Transverse colon (tissue), 4 donors: Measurements from ENCODE around the gene LPCAT2. TPM values are rescaled to one million over a fixed set of nuclear protein-coding genes. Genes with fewer than 3 reads are reported as not detected.

ENCODE experiments used
- DNase-seq: peaks from one replicate; pipeline ENCODE4 v3.0.0-alpha.2; 2019
- H3K27ac ChIP-seq, 4 donors: fragments of 200-600 bp; sonication (generic); 2 replicates each; pipeline ENCODE4 v1.5.1; 2016 to 2018; ENCODE audit warnings: inconsistent platforms in 4 of 4
- H3K27me3 ChIP-seq: fragments of 200-600 bp; sonication (generic); 2 replicates; pipeline ENCODE4 v1.5.1; 2017; ENCODE audit warnings: inconsistent platforms
- H3K36me3 ChIP-seq, 4 donors: fragments of 200-600 bp; sonication (generic); 2 replicates each; pipeline ENCODE4 v1.5.1; 2017 to 2019; ENCODE audit warnings: inconsistent platforms in 4 of 4
- H3K4me1 ChIP-seq, 4 donors: fragments of 200-600 bp; sonication (generic); 2 replicates each; pipeline ENCODE4 v1.5.1; 2017 to 2020; ENCODE audit warnings: inconsistent platforms in 4 of 4
- H3K4me3 ChIP-seq, 4 donors: fragments of 200-600 bp; sonication (generic); 1 replicate in 1 of 4; 2 replicates in 3 of 4; pipeline versions ENCODE4 v1.5.1 to v1.6.1; 2017 to 2019; ENCODE audit warnings: inconsistent platforms in 4 of 4
- H3K9me3 ChIP-seq, 2 donors: fragments of 200-600 bp; sonication (generic); 2 replicates each; pipeline ENCODE4 v1.5.1; 2017 to 2019; ENCODE audit warnings: inconsistent platforms in 2 of 2
- CTCF ChIP-seq, 5 experiments: fragments of 200-600 bp in 3 of 5; fragments of 450-650 bp in 2 of 5; sonication (generic) in 3 of 5; IDR thresholded peaks; 1 replicate in 2 of 5; 2 replicates in 3 of 5; pipeline ENCODE4 v1.5.1; 2016 to 2017; ENCODE audit warnings: antibody characterized with exemption in 5 of 5, inconsistent platforms in 3 of 5, mild to moderate bottlenecking in 2 of 5, moderate library complexity in 1 of 5
- EP300 ChIP-seq: sonication (generic); formaldehyde crosslinking; IDR thresholded peaks from one replicate; pipeline ENCODE4 v1.6.1; 2017; ENCODE audit warnings: antibody characterized with exemption, low read depth
- POLR2A ChIP-seq: fragments of 450-650 bp; IDR thresholded peaks from one replicate; pipeline ENCODE4 v1.6.1; 2016; ENCODE audit warnings: antibody characterized with exemption, mild to moderate bottlenecking, moderate library complexity
- POLR2AphosphoS5 ChIP-seq, 3 donors: sonication (generic); formaldehyde crosslinking; IDR thresholded peaks; one replicate each; pipeline ENCODE4 v1.6.1; 2016; ENCODE audit warnings: antibody characterized with exemption in 3 of 3
- WGBS, 2 donors: methylation state at CpG; one replicate each; pipeline ENCODE4 v1.1.5; 2018; ENCODE audit warnings: low coverage in 1 of 2; 5-methylcytosine and 5-hydroxymethylcytosine counted together
- in situ Hi-C, 4 donors: fragments of 200-750 bp; cut with MboI; loops; one replicate each; pipeline versions ENCODE4 v1.15.0 to v1.15.1; 2017; ENCODE audit warnings: low sequenced_read_pairs in 3 of 4, low pct_ligation_motif_present in 1 of 4, low pct_unique_long_range_greater_than_20kb in 1 of 4
- intact Hi-C: fragments of 100-400 bp; cut with DNase I; formaldehyde crosslinking; loops from one replicate; pipeline ENCODE4 v1.15.1; 2023; ENCODE audit warnings: low total_unique reads
- total RNA-seq, 4 donors: library from RNA; depleted of rRNA; stranded (reverse); fragments of >200 nt; gene quantifications; one replicate each; pipeline ENCODE4 v1.1.0, GENCODE V29; 2016

LPCAT2 gene
- total RNA-seq, 4 donors from 2014 or later = 1.6 to 11.6 (median 6.2) TPM

GRCh38 chr16:55513616-55514015 is 4.7 kb downstream of the LPCAT2 start:
- H3K4me3 ChIP-seq = no peak overlapping the region
- 76 to 88% methylated on average over 4 to 5 of the region's 5 CpGs for WGBS, 2 donors
- H3K27ac ChIP-seq = no peak overlapping the region
- in situ Hi-C loops (no loop called here), intact Hi-C loops (no loop called here)
- DNase-seq = no peak
- H3K9me3 ChIP-seq = peaks cover 0 to 5% of the 10 kb centered on the region in 2 donors
- H3K4me1 ChIP-seq = peaks cover 0 to 4% (median 0%) of the 10 kb centered on the region in 4 donors
- no peaks in the 10 kb centered on the region for H3K36me3 ChIP-seq
- TF ChIP-seq POLR2AphosphoS5 (IDR thresholded peaks at IDR 0.05) = no peak
- no peak for TF ChIP-seq POLR2A
- TF ChIP-seq CTCF (IDR thresholded peaks at IDR 0.05) = no peak
- TF ChIP-seq EP300 = no peak
- H3K27me3 ChIP-seq = no peaks in the 10 kb centered on the region

GRCh38 chr16:55515111-55515510 is 6.2 kb downstream of the LPCAT2 start:
- Histone ChIP-seq H3K4me1 (no peaks in the 10 kb centered on the region), H3K36me3 (no peaks in the 10 kb centered on the region), H3K27ac (no peak overlapping the region), H3K27me3 (no peaks in the 10 kb centered on the region), H3K4me3 (no peak overlapping the region), H3K9me3 (peaks cover 0 to 5% of the 10 kb centered on the region in 2 donors)
- intact Hi-C loops (no loop called here), in situ Hi-C loops (no loop called here)
- DNase-seq = no peak
- no peak for TF ChIP-seq CTCF (IDR thresholded peaks at IDR 0.05)
- no peak for TF ChIP-seq POLR2A
- no peak for TF ChIP-seq POLR2AphosphoS5 (IDR thresholded peaks at IDR 0.05)
- no peak for TF ChIP-seq EP300
- 64 to 73% methylated on average over 1 of the region's 1 CpG for WGBS, 2 donors

GRCh38 chr16:55521792-55522191 is 12.9 kb downstream of the LPCAT2 start:
- in situ Hi-C loops = no loop called here
- Histone ChIP-seq H3K9me3 (peaks cover 0 to 12% of the 10 kb centered on the region in 2 donors), H3K27me3 (no peaks in the 10 kb centered on the region), H3K4me1 (peaks cover 0 to 4% (median 0%) of the 10 kb centered on the region in 4 donors), H3K27ac (no peak overlapping the region), H3K36me3 (no peaks in the 10 kb centered on the region), H3K4me3 (no peak overlapping the region)
- intact Hi-C loops = no loop called here
- TF ChIP-seq POLR2A (no peak), CTCF (IDR thresholded peaks at IDR 0.05) (no peak), EP300 (no peak), POLR2AphosphoS5 (IDR thresholded peaks at IDR 0.05) (no peak)
- DNase-seq = no peak
- 60 to 93% methylated on average over 1 of the region's 1 CpG for WGBS, 2 donors

GRCh38 chr16:55526441-55526840 is 17.6 kb downstream of the LPCAT2 start:
- no peak overlapping the region for H3K27ac ChIP-seq
- H3K4me3 ChIP-seq = no peak overlapping the region
- intact Hi-C loops (no loop called here), in situ Hi-C loops (no loop called here)
- DNase-seq = no peak
- no peaks in the 10 kb centered on the region for H3K36me3 ChIP-seq
- 30 to 31% methylated on average over 2 of the region's 2 CpGs for WGBS, 2 donors
- H3K9me3 ChIP-seq = peaks cover 0 to 5% of the 10 kb centered on the region in 2 donors
- peaks cover 0 to 4% (median 0%) of the 10 kb centered on the region in 4 donors for H3K4me1 ChIP-seq
- no peak for TF ChIP-seq POLR2A
- no peaks in the 10 kb centered on the region for H3K27me3 ChIP-seq

GRCh38 chr16:55527885-55528284 is 19.0 kb downstream of the LPCAT2 start:
- no peak for DNase-seq
- H3K27me3 ChIP-seq = no peaks in the 10 kb centered on the region
- no peak overlapping the region for H3K4me3 ChIP-seq
- H3K4me1 ChIP-seq = peaks cover 0 to 4% (median 0%) of the 10 kb centered on the region in 4 donors
- intact Hi-C loops = no loop called here
- TF ChIP-seq POLR2A (no peak), EP300 (no peak), POLR2AphosphoS5 (IDR thresholded peaks at IDR 0.05) (no peak), CTCF (IDR thresholded peaks at IDR 0.05) (no peak)
- H3K27ac ChIP-seq = no peak overlapping the region
- no peaks in the 10 kb centered on the region for H3K36me3 ChIP-seq
- in situ Hi-C loops = no loop called here
- H3K9me3 ChIP-seq = no peaks in the 10 kb centered on the region
